Stimulated activated CD8-positive, alpha-beta memory T cell treated with anti-CD3 and anti-CD28 coated beads, Interleukin-4, amount 100 ng/mL, for 4 hours (primary cell): ENCODE measurements around the gene CLOCK.

Experiments used
- DNase-seq, 2 donors: peaks; one replicate each; pipeline ENCODE4 v3.0.0-alpha.2; 2020; ENCODE audit warnings: low read depth in 2 of 2, low spot score in 1 of 2

Gene CLOCK

GRCh38 chr4:55545151-55545550 lies 1.6 kb downstream of the CLOCK start:
- DNase-seq: no peak

GRCh38 chr4:55543858-55544257 lies 2.9 kb downstream of the CLOCK start:
- no peak for DNase-seq

- no peak for DNase-seq
Measured at GRCh38 chr4:55540271-55540670, 6.4 kb downstream of the CLOCK start.

GRCh38 chr4:55539658-55540057 lies 7.1 kb downstream of the CLOCK start:
- DNase-seq: no peak

GRCh38 chr4:55538531-55538930 lies 8.2 kb downstream of the CLOCK start:
- DNase-seq: no peak

- no peak for DNase-seq
Measured at GRCh38 chr4:55534306-55534705, 12.4 kb downstream of the CLOCK start.

DNA sequence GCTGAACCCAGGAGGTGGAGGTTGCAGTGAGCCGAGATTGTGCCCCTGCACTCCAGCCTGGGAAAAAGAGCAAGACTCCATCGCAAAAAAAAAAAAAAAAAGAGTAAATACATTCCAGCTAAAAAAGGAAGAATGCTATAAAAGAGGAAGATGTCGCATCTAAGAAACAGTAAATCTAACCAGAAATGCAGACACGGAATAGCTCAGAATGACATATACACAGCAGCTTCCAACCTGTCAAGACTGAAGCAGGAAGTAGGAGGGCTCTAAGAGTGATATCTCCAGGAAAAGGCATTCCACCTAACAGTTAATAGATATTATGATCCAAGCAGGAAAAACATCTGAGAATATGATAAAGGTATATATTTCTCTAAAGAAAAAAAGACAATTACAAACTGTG lies 16.0 kb downstream of the CLOCK start:
- DNase-seq: no peak

GRCh38 chr4:55530167-55530566 lies 16.5 kb downstream of the CLOCK start:
- DNase-seq: no peak

DNA sequence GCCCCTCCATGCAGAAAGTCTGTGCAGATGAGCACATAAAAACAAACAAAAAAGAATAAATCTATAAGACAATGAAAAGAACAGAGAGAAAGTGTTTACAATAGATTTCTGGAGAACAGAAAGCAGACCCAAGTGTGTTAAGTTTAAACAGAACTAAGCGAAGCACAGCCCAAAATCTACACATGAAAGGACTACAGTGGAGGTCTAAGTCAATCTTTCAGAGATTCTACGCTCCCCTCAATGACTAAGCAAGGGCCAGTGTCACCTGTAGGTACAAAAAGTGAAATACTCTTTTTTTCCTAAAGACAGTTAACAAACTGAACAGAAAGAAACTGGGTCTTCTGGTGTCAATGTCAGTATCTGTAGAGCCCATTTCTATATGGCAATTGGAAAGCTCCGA lies 18.2 kb downstream of the CLOCK start:
- no peak for DNase-seq

DNA sequence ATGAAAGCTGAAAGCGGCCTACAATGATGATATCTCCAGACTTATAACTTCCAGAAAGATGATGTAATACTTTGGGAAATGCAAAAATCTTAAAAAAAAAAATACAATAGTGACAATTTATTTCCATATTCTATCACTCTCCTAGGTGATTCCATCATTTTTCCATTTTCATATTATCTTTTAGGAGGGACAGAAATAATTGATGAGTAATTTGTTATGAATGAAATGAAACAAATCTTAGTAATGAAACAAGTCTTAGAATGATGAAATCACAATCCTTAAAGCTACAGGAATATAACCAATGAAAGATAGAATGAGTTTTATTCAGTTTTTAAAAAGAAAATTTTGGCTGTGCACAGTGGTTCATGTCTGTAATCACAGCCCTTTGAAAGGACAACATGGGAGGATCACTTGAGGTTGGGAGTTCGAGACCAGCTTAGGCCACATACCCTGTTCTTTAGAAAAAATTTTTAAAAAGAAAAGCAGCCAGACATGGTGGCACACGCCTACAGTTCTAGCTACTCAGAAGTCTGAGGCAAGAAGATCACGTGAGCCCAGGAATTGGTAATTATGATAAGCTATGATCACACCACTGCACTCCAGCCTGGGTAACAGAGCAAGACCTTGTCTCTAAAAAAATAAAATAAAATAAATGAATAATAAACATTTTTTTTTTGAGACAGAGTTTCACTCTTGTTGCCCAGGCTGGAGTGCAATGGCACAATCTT lies 21.7 kb downstream of the CLOCK start:
- DNase-seq: no peak

DNA sequence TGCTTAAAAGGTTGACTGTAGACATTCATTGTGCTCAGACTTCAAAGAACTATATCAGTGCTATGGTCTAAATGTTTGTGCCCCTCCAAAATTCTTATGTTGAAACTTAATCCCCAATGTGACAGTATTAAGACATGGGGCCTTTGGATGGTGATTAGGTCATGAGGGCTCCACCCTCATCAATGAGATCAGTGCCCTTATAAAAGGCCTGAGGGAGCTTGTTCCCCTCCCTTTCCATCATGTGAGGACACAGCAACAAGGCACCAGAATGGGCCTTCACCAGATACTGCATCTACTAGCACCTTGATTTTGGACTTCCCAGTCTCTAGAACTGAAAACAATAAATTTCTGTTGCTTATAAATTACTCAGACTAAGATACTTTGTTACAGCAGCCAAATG lies 28.3 kb downstream of the CLOCK start:
- no peak for DNase-seq

DNA sequence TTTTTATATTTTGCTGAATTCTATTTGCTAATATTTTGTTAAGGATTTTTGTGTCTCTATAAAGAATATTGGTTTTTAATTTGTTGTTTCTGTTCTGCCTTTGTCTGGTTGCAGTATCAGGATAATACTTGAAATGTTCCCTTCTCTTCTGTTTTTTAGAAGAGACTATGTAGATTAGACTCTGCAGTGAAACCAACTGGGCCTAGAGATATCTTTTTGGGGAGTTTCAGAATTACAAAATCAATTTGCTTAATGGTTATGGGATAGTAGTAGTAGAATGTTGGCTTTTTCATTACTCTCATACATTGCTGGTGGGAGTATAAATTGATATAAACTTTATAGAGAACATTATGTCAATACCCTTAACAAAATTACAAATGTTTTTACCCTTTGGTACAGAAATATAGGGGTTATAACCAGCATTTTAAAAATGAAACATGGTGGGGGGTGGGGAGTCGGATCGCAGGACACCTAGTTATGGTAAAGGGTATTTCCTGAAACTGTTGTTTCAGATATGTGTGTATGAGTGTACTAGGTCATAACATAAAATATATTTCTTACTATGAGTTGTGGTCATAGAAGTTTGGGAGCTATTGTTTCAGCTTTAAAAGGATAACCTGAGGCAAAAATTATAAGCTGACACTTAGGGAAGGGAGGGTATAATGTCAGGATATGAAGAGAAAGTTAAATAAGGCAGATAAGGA lies 29.0 kb downstream of the CLOCK start:
- no peak for DNase-seq

GRCh38 chr4:55512922-55513571 lies 33.7 kb downstream of the CLOCK start:
- no peak for DNase-seq

DNA sequence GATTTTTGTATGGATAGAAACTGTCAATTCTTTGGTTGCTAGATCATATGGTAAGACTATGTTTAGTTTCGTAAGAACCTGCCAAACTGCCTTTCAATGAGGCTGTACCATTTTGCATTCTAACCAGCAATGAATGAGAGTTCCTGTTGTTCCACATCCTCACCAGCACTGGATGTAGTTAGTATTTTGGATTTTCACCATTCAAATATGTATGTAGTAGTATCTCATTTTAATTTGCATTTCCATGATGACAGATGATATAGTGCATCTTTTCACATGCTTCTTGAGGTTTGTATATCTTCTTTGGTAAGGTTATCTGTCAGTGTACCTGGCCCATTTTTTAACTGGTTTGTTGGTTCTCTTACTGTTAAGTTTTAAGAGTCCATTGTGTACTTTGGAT lies 34.6 kb downstream of the CLOCK start:
- DNase-seq: no peak

GRCh38 chr4:55510685-55511084 lies 36.0 kb downstream of the CLOCK start:
- no peak for DNase-seq

DNA sequence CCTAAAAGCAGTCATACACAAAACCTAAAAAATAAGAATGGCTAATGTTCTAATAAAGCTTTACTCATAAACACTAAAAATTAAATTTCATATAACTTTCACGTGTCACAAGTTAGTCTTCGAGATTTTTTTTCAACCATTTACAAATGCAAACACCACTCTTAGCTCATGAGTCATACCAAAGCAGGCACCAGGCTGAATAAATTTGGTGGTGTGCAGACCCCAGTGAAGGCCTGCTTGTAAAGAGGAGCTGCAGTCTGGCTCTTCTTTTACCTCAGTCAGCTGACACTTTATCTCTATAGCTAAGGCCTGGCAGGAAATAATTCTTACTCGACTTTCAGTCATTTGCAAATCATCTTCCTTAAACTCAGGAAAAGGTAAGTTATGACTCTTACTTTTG lies 37.4 kb downstream of the CLOCK start:
- DNase-seq: no peak

DNA sequence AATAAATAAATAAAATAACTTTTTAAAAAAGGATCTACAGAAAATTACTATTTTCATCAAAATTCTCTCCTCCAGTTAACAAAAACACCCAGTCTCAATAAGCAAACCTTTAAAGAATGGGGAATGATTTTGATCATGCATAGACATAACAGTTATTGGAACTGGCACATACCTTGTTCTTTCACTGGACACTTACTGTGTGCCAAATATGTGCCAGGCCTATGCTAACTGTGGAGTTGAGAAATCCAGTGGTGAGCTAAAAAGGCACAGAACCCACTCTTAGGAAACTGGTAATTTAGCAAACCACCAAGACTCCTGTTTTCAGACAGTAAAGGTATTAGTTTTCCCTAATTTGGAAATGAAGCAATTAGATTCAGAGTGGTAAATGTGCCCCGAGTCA lies 39.1 kb downstream of the CLOCK start:
- DNase-seq: no peak

GRCh38 chr4:55503169-55503568 lies 43.5 kb downstream of the CLOCK start:
- DNase-seq: no peak

DNA sequence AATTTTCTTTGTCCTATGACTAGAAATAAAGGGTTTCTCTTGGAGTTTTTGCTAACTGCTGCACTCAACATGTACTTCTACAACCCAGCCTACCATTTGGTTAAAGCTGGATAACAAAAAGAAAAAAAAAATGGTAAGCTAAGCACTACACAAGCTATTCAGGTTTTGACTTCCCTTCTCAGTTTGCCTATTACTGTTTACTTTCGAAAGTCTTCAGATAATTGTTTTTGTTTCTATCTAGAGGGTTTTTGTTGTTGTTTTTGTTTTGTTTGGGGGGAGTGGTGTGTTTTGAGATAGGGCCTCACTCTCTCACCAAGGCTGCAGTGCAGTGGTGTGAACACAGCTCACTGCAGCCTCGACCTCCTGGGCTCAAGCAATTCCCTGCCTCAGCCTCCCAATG lies 46.6 kb downstream of the CLOCK start:
- DNase-seq: no peak

GRCh38 chr4:55499495-55499894 lies 47.2 kb downstream of the CLOCK start:
- no peak for DNase-seq

DNA sequence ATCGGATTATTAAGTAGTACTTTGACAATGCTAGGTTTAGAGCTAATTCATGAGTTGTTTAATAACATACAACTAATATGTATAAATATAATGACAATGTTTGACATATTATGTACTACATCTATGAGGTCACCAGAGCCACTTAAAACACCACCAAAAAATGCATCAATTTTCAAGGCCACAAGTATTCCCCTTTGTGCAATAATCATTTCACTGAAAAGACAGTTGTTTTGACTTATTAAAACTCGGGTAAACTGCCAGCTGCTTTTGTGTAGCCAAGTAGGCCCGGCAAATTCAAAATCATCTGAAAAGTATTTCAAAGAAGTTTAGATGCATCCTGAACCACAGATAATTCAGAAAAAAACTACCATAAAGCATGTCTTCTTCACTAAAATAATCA lies 48.7 kb downstream of the CLOCK start:
- no peak for DNase-seq

DNA sequence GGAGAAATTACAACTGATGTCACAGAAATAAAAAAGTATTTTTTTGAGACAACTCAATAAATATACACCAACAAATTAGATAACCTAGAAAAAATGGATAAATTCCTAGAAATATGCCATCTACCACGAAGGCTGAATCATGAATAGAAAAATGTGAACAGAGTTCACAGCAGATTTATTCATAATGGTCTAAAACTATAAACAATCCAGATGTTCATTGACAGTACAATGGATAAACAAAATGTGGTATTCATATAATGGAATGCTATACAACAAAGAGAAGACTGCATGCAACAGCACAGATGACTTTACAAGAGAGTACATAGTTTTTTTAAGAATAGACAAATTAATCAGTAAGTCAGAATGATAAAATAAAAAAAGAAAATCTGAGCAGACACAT lies 55.2 kb downstream of the CLOCK start:
- no peak for DNase-seq
